Stimulated activated naive CD8-positive, alpha-beta T cell treated with anti-CD3 and anti-CD28 coated beads, Interleukin-15, Interleukin-2, amounts not matched to agents 100 ng/mL and 50 ng/mL, for 24 hours (primary cell): ENCODE data around the gene UBE2H.
"Not testable (repeated sequence)": the region's sequence is repeated elsewhere in the genome, so short reads cannot be mapped to it uniquely, and the experiment has no call there.

ENCODE experiments used
- H3K27ac Mint-ChIP-seq: one replicate; pipeline ENCODE4 v1.8.0; 2021; ENCODE audit warnings: mild to moderate bottlenecking, mixed read lengths
- H3K27me3 Mint-ChIP-seq: one replicate; pipeline ENCODE4 v1.8.0; 2021; ENCODE audit warnings: mixed read lengths
- H3K36me3 Mint-ChIP-seq: one replicate; pipeline ENCODE4 v1.8.0; 2021; ENCODE audit warnings: low read depth, mixed read lengths
- H3K4me1 Mint-ChIP-seq: one replicate; pipeline ENCODE4 v1.8.0; 2021; ENCODE audit warnings: low read depth, mixed read lengths
- H3K4me3 Mint-ChIP-seq: one replicate; pipeline ENCODE4 v1.8.0; 2021; ENCODE audit warnings: mild to moderate bottlenecking, mixed read lengths
- H3K9me3 Mint-ChIP-seq: one replicate; pipeline ENCODE4 v1.8.0; 2021; ENCODE audit warnings: mixed read lengths

The UBE2H gene

DNA sequence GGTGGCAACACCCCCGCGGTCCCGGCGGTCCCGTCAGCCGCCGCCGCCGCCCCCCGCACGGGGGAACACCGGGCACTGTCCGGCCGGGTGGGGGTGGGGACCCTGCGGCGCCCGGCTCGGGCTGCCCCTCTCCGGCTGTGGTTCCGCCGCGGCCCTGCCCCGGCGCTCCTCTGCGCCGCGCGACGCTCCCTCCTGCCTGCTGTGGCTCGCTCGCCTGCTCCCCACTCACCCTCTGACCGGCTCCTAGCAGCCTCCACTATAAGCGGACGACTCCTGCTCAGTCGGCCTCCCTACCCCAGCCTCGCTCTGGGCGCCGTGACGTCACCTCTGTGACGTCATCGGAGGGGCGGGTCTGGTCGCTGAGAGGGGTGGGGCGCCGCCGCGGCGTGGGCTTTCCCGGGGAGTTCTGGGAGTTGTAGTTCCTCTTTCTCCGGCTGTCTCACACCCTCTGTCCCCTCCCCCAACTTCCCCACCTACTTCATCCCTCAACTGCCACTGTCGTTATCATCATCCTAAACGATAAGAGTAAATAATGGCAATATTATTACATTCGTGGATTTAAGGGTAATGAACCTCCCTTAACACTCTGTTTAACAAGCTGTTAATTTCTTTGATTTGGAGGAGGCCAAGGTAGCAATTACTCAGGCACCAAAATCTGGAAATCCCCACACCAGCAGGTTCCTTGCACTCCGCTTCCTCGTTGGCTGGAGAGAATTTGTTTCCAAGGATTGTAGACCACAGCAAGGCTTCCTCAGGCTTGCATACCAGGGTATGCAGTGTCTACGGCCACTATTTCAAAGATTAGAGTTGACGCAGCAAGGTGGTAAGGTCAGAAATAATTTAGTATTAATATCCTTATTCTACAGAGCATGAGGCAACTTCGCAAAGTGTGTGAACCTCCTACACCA, at the start of gene UBE2H:
Gene UBE2H (minus strand): TSS at position 308 of the 908 bp plus-strand sequence. CDS start 405 bp downstream, outside the sequence.
- no peaks in the 10 kb centered on the region for H3K9me3 Mint-ChIP-seq
- peak within 1 kb of the TSS; percentile 98 for H3K27ac Mint-ChIP-seq
- no peaks in the 10 kb centered on the region for H3K36me3 Mint-ChIP-seq
- H3K27me3 Mint-ChIP-seq, result no peaks in the 10 kb centered on the region
- H3K4me1 Mint-ChIP-seq, result peaks cover 8% of the 10 kb centered on the region
- peak within 1 kb of the TSS; percentile 99 for H3K4me3 Mint-ChIP-seq

DNA sequence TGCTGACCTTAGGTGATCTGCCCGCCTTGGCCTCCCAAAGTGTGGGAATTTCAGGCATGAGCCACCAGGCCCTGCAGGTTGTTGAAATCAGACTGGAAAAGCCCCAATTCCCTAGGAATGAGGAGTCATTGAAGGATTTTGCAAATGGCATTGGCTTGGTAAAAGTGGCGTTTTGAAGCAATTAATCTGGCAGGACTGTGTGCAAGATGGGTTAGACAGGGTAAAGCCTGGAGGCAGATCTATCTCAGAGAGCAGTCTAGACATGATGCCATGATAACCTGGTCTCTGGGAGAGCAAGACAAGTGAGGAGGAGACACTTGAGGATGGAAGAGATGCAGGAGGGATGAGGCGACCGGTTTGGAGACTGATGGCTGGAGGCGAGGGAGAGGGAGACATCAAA, 45.7 kb upstream of the UBE2H start:
- Mint-ChIP-seq H3K27ac (no peak overlapping the region), H3K36me3 (no peaks in the 10 kb centered on the region), H3K4me1 (no peaks in the 10 kb centered on the region), H3K27me3 (no peaks in the 10 kb centered on the region), H3K9me3 (no peaks in the 10 kb centered on the region), H3K4me3 (no peak overlapping the region)

DNA sequence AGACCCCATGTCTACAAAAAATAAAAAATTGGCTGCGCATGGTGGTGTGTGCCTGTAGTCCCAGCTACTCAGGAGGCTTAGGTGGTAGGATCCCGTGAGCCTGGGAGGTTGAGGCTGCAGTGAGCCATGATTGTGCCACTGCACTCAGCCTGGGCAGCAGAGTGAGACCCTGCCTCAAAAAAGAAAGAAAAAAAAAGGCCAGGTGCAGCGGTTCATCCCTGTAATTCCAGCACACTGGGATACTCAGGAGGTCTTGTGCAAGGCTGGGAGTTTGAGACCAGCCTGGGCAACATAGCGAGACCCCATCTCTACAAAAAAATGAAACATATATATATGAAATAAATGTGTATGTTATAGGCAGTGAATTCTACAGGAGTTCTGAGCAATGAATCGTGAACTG, 44.5 kb upstream of the UBE2H start:
- Mint-ChIP-seq H3K4me1 (no peaks in the 10 kb centered on the region), H3K4me3 (no peak overlapping the region), H3K27me3 (no peaks in the 10 kb centered on the region), H3K27ac (no peak overlapping the region), H3K36me3 (no peaks in the 10 kb centered on the region), H3K9me3 (no peaks in the 10 kb centered on the region)

DNA sequence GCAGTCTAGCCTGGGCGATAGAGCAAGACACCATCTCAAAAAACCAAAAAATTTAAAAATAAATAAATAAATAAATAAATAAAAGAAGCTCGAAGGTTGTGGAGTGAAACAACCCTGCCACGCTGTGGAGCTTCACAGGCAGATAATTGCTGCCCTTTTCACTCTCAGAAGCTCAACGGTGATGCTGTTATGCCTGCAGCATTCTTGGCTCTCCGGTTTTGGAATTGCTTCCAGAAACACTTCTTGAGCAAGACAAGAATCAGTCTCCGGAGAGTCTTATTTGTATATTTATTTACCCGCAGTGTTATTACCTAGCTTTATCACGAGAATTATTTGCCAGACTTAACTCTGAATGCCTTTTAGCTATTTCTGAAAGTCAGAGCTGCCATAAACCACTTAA, 40.5 kb upstream of the UBE2H start:
- Mint-ChIP-seq H3K4me1 (peaks cover 11% of the 10 kb centered on the region), H3K27ac (no peak overlapping the region), H3K4me3 (no peak overlapping the region), H3K27me3 (no peaks in the 10 kb centered on the region), H3K9me3 (no peaks in the 10 kb centered on the region), H3K36me3 (no peaks in the 10 kb centered on the region)

DNA sequence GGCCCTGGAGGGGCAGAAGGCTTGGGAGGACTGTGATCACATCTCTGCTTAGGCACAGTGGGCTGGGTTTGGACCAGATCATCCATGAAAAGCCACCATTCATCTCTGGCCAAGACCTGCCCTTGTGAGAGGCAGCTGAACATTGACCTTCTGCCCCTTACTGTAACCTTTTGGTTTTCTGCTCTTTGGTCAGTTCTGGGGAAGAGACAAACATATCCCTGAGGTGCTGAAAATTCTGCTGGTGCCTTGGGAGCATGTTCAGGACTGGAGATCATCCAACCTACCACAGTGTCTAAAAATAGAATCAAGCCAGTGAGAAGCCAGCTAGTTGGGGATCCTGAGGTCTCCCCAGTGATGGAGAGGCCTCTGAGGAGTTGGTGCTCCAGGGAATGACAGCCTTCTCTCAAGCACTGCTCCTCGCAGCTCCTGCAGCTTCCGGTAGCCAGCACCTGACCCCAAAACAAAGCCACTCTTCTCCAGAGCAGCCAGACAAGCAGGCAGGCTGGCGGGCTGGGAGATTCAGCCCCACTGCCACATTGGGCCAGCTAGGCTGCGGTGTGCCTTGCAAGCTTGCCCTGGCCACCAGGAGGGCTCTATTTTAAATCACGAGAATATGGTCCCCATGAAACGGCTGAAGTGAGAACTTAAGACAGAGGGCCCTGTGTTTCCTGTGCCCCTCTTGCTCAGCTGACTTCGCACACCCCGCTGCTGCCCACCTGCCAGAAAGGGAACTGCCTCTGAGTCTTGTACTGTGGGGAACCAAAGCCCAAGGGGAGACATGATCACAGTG, 37.8 kb upstream of the UBE2H start:
- H3K27me3 Mint-ChIP-seq, result no peaks in the 10 kb centered on the region
- H3K27ac Mint-ChIP-seq, result no peak overlapping the region
- peaks cover 11% of the 10 kb centered on the region for H3K4me1 Mint-ChIP-seq
- H3K36me3 Mint-ChIP-seq, result no peaks in the 10 kb centered on the region
- H3K4me3 Mint-ChIP-seq, result no peak overlapping the region
- H3K9me3 Mint-ChIP-seq, result no peaks in the 10 kb centered on the region

DNA sequence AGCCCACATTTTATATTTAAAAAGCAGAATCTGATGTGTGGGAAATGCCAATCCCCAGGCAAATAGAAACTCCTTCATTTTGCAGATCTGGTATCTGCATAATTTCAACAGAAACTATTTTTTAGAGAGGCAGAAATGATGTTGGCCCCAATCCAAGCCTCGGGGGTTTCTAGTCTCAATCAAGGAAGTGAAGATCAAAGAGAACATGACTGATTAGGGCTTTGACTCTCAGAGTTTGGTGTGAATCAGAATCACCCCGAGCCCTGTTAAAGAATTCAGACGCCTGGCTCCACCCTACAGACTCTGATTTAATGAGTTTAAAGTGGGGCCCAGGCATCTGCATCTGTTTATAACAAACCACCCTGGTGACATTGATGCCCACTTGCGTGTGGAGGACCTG, 36.7 kb upstream of the UBE2H start:
- Mint-ChIP-seq H3K27ac (no peak overlapping the region), H3K36me3 (no peaks in the 10 kb centered on the region), H3K27me3 (no peaks in the 10 kb centered on the region), H3K4me1 (peaks cover 11% of the 10 kb centered on the region), H3K4me3 (no peak overlapping the region), H3K9me3 (no peaks in the 10 kb centered on the region)

DNA sequence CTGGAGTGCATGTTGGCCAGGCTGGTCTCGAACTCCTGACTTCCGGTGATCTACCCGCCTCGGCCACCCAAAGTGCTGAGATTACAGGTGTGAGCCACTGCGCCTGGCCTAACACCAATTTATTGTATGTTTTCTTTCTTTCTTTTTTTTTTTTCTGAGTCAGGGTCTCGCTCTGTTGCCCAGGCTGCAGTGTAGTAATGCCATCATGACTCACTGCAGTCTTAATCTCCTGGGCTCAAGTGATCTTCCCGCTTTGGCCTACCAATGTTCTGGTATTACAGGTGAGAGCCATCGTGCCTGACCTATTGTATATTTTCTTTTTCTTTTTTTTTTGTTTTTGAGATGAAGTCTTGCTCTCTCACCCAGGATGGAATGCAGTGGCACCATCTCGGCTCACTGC, 33.8 kb upstream of the UBE2H start:
- Mint-ChIP-seq H3K36me3 (no peaks in the 10 kb centered on the region), H3K27me3 (peaks cover 4% of the 10 kb centered on the region), H3K4me1 (peaks cover 11% of the 10 kb centered on the region), H3K4me3 (no peak overlapping the region), H3K9me3 (no peaks in the 10 kb centered on the region), H3K27ac (no peak overlapping the region)

DNA sequence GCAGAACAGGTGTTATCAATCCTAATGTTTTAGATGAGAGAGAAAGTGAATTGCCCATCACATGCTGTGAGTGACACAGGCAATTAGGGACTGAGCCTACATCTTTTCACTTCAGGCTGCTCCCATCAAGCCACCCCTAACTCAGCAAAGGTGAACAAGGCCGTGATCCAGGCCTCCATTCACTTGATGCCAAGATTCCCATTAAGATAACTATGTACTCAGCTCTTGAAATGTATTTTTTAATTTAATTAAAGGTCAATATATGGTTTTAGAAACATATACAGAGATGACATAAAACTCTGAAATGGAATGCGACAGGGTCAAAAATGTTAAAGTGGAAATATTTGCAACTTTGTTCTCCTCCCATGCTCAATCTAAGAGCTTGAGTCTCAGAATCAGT, 27.9 kb upstream of the UBE2H start:
- no peaks in the 10 kb centered on the region for H3K9me3 Mint-ChIP-seq
- no peaks in the 10 kb centered on the region for H3K36me3 Mint-ChIP-seq
- H3K4me1 Mint-ChIP-seq, result no peaks in the 10 kb centered on the region
- no peak overlapping the region for H3K27ac Mint-ChIP-seq
- H3K27me3 Mint-ChIP-seq, result peaks cover 4% of the 10 kb centered on the region
- H3K4me3 Mint-ChIP-seq, result no peak overlapping the region

DNA sequence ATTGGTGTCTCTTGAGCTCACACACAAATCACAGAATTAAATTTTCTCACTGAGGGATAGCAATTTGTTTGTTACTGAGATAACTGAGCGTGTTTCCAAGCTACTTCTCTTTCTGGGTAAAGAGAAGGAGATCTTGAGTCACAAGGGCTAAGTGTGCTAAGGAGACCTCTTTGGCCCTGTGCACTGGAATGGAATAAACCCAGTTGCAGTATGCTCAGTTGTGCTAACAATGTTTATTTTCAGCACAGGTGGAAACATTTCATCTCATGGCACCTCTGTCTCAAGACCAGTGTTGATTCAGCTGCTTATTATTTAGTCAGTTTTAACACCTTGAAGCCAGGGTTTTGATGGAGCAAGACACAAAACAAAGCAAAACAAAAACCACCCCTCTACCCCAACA, 22.5 kb upstream of the UBE2H start:
- Mint-ChIP-seq H3K4me3 (no peak overlapping the region), H3K9me3 (no peaks in the 10 kb centered on the region), H3K4me1 (no peaks in the 10 kb centered on the region), H3K27me3 (no peaks in the 10 kb centered on the region), H3K27ac (no peak overlapping the region), H3K36me3 (no peaks in the 10 kb centered on the region)

DNA sequence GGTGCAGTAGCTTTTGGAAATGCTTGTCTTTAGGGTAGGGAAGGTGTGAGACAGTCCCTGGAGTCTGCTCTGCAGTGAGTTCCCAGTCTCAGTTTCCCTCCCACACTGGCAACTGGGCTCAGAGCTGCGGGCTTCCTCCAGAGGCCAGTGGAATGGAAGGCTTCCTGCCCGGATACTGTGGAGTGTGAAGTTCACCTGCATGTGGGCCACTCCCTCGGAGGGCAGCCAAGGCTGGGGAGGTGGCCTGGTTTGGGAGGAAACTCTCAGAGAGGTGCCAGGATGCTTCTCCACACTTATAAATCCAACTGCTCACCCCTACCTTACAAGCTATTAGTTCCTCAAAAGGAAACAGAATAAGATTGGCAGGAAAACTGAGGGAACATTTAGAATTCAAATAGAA, 18.1 kb upstream of the UBE2H start:
- H3K27me3 Mint-ChIP-seq, result no peaks in the 10 kb centered on the region
- no peaks in the 10 kb centered on the region for H3K4me1 Mint-ChIP-seq
- no peaks in the 10 kb centered on the region for H3K36me3 Mint-ChIP-seq
- no peaks in the 10 kb centered on the region for H3K9me3 Mint-ChIP-seq
- H3K4me3 Mint-ChIP-seq, result no peak overlapping the region
- H3K27ac Mint-ChIP-seq, result no peak overlapping the region

DNA sequence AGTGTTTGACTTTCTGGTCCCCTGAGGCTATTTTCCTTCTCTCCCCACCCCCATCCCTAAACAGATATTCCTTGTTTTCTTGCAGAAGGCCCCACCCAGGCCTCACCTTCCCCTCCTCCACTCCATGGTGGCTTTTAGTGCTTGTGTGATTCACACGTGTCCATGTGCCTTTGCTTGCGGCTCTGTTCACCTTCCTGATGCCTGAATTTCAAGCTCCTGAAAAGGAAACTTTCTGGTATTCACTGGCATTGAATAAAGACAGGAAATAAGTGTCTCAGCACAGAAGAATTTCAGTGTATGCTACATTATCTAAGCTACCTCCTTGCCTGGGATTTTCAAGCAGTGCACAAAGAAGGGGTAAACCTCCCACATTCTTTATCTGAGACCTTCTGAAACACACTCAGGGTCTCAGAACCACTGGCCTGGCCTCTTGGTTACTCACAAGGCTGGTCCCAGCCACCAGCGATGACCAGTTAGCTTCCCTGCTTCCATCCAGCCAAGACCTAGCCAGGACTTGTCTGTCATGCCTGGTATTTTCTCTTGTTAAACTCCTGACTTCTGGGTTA, 17.2 kb upstream of the UBE2H start:
- no peak overlapping the region for H3K27ac Mint-ChIP-seq
- no peaks in the 10 kb centered on the region for H3K4me1 Mint-ChIP-seq

DNA sequence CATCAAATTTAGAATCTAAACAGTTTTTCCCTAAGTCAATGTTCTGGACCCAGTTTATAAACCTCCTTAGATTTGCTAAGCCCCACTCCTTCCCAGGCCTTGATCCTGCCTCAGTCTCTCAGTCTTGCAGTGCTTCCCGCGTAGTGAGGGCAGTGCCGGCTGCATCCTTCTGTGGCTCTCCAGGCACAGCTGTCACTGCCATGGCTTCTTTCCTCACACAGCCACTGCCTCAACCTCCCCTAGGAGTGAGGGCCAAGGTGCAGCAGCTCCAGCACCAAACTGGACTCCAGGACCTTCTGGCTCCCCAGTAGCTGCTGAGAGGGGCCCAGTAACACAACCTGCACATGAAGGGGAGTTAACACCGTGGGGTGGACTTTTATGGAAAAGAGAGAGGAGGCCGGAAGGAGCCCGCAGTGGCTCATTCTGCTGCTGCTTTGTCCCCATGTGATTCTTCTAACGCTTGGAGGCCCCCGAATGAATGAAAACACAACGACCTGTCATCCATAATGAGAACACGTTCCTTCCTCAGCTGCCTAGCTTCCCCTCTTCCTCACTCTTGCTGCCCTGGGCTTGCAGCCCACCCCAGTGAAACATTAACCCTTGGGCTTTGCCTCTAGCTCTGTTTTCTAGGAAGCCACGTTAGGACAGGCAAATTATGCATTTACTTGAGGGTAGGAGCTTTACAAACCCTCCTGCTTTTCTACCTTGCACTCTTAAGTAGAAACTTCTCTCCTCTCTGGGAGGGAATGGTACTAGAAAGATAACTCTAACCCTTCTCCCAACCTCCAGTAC, 16.0 kb upstream of the UBE2H start:
- H3K9me3 Mint-ChIP-seq, result no peaks in the 10 kb centered on the region
- H3K36me3 Mint-ChIP-seq, result no peaks in the 10 kb centered on the region
- H3K27me3 Mint-ChIP-seq, result no peaks in the 10 kb centered on the region
- H3K27ac Mint-ChIP-seq, result no peak overlapping the region
- H3K4me1 Mint-ChIP-seq, result no peaks in the 10 kb centered on the region
- H3K4me3 Mint-ChIP-seq, result no peak overlapping the region

More for the DNA sequence above, 17.2 kb upstream of the UBE2H start:
- Mint-ChIP-seq H3K27me3 (no peaks in the 10 kb centered on the region), H3K4me3 (no peak overlapping the region), H3K36me3 (no peaks in the 10 kb centered on the region), H3K9me3 (no peaks in the 10 kb centered on the region)

DNA sequence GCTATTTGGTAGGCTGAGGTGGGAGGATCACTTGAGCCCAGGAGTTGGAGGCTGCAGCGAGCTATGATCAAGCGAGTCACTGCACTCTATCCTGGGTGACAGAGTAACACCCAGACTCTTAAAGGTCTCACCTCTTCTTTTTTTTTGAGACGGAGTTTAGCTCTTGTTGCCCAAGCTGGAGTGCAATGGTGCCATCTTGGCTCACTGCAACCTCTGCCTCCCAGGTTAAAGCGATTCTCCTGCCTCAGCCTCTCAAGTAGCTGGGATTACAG, 7.4 kb upstream of the UBE2H start:
- H3K9me3 Mint-ChIP-seq, H3K27ac Mint-ChIP-seq, H3K27me3 Mint-ChIP-seq, H3K36me3 Mint-ChIP-seq, H3K4me3 Mint-ChIP-seq, H3K4me1 Mint-ChIP-seq: not testable (repeated sequence)

DNA sequence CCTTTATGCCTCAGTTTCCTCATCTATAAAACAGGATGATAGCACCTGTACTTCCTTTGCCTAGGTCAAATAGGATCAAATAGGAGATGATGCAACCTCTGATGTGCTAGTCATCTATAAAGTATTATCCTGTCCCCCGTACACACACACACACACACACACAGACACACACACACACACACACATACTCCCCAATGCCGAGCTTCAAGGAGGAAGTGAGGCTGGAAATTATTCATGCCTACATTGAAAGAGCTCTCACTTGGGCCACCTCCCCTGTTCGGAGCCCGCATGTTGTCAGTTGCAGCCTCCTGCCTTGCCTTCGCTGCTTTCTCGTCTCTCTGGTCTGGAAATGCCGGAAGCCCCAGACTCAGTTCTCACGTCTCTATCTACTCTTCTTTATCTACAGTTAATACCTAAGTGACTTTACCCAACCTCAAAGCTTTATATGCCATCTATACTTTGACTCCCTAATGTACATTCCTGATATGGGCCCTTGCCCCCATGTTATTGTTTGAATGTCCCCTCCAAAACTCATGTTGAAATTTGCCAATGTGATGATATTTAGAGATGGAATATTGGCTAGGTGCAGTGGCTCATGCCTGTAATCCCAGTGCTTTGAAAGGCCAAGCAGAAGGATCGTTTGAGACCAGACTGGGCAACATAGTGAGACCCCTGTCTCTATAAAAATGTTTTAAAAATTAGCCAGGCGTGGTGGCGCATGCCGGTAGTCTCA, 6.9 kb upstream of the UBE2H start:
- no peak overlapping the region for H3K4me3 Mint-ChIP-seq
- H3K27me3 Mint-ChIP-seq, result no peaks in the 10 kb centered on the region
- no peaks in the 10 kb centered on the region for H3K36me3 Mint-ChIP-seq
- H3K9me3 Mint-ChIP-seq, result no peaks in the 10 kb centered on the region
- H3K27ac Mint-ChIP-seq, result no peak overlapping the region
- no peaks in the 10 kb centered on the region for H3K4me1 Mint-ChIP-seq
